GM12878 (cell line): Measurements from ENCODE around the gene NFYA. TPM values are rescaled to one million over a fixed set of nuclear protein-coding genes. Genes with fewer than 3 reads are reported as not detected.

Source experiments
- ATAC-seq: fragments of 200-7000 bp; cut with Tn5 transposase; 3 replicates; pipeline ENCODE4 v1.9.1; 2020; ENCODE audit warnings: mild to moderate bottlenecking, moderate library complexity
- BruUV-seq: library from RNA; stranded (reverse); fragments of 400-500 nt; replicated peaks from 2 replicates; lab custom pipeline; 2021; lab: Mats Ljungman, UMichigan
- CTCF ChIA-PET: fragments of 300-600 bp; sonication (Branson Sonifier 250); formaldehyde crosslinking; extraction: SDS; loops from one replicate; lab custom pipeline; 2021; ENCODE audit warnings: inconsistent platforms; lab: Yijun Ruan, JAX
- POLR2A ChIA-PET: fragments of 350-600 bp; formaldehyde crosslinking; extraction: SDS; loops from one replicate; lab custom pipeline; 2021; ENCODE audit warnings: inconsistent platforms; lab: Charles Lee
- RAD21 ChIA-PET: fragments of 300-600 bp; sonication (Branson Sonifier 250); formaldehyde crosslinking; loops from one replicate; lab custom pipeline; 2023; ENCODE audit warnings: antibody characterized with exemption; ENCODE audit not compliant: unreplicated experiment; lab: Charles Lee
- SMC1A ChIA-PET: fragments of 300-600 bp; sonication (Branson Sonifier 250); formaldehyde crosslinking; loops from one replicate; lab custom pipeline; 2023; ENCODE audit not compliant: unreplicated experiment, uncharacterized antibody; lab: Charles Lee
- DNase-seq: peaks from one replicate; pipeline ENCODE4 v3.0.0-alpha.2; 2011; ENCODE audit warnings: low read depth, low spot score
- FAIRE-seq: peaks from 3 replicates; lab custom pipeline; 2011; peaks lifted over from hg19 to GRCh38; lab: Jason Lieb, UNC
- H2AFZ ChIP-seq: 2 replicates; pipeline ENCODE4 v1.6.0; 2011; ENCODE audit warnings: low read depth, low read length, control low read depth; ENCODE audit not compliant: control insufficient read depth
- H3K27ac ChIP-seq: 2 replicates; pipeline ENCODE4 v1.5.1; 2011; ENCODE audit warnings: control low read depth; ENCODE audit not compliant: control insufficient read depth, insufficient read depth
- H3K27me3 ChIP-seq, 2 experiments: replicated peaks in 1 of 2; 2 replicates each; pipeline versions ENCODE4 v1.6.0 to v1.6.1; 2011; ENCODE audit warnings: low read length in 1 of 2; ENCODE audit not compliant: control insufficient read depth in 2 of 2, insufficient read depth in 2 of 2
- H3K36me3 ChIP-seq, 2 experiments: 2 replicates each; pipeline ENCODE4 v1.5.1; 2011; ENCODE audit warnings: low read length in 1 of 2; ENCODE audit not compliant: control insufficient read depth in 2 of 2, insufficient read depth in 2 of 2
- H3K4me1 ChIP-seq: 2 replicates; pipeline ENCODE4 v1.6.1; 2011; ENCODE audit warnings: mild to moderate bottlenecking, low read length, moderate library complexity, mixed read lengths; ENCODE audit not compliant: control insufficient read depth, insufficient read depth
- H3K4me2 ChIP-seq: 2 replicates; pipeline ENCODE4 v1.6.0; 2011; ENCODE audit warnings: control low read depth; ENCODE audit not compliant: control insufficient read depth, insufficient read depth
- H3K4me3 ChIP-seq: fragments of 200-600 bp; sonication (generic); 2 replicates; pipeline ENCODE4 v1.5.1; 2016
- H3K79me2 ChIP-seq: 2 replicates; pipeline ENCODE4 v1.6.0; 2011; ENCODE audit warnings: low read length; ENCODE audit not compliant: control insufficient read depth, insufficient read depth
- H3K9ac ChIP-seq: 2 replicates; pipeline ENCODE4 v1.8.0; 2011; ENCODE audit warnings: low read length, control low read depth, mixed read lengths; ENCODE audit not compliant: control insufficient read depth, insufficient read depth
- H3K9me3 ChIP-seq: replicated peaks from 3 replicates; pipeline ENCODE4 v1.5.1; 2011; ENCODE audit warnings: mild to moderate bottlenecking, low read length; ENCODE audit not compliant: control insufficient read depth, insufficient read depth
- H4K20me1 ChIP-seq: 2 replicates; pipeline ENCODE4 v1.6.0; 2011; ENCODE audit not compliant: control insufficient read depth, insufficient read depth
- ATF7 ChIP-seq: fragments of 450-650 bp; IDR thresholded peaks from 2 replicates; pipeline ENCODE4 v1.6.1; 2016; ENCODE audit warnings: low read depth, mild to moderate bottlenecking
- CBFB ChIP-seq: IDR thresholded peaks from 2 replicates; pipeline ENCODE4 v1.6.1; 2016; ENCODE audit warnings: antibody characterized with exemption, low read depth
- HCFC1 ChIP-seq: fragments of 150-350 bp; IDR thresholded peaks from 2 replicates; pipeline ENCODE4 v1.6.1; 2014; ENCODE audit warnings: low read length
- MLLT1 ChIP-seq: fragments of 450-650 bp; IDR thresholded peaks from 2 replicates; pipeline ENCODE4 v1.6.1; 2016; ENCODE audit warnings: mild to moderate bottlenecking
- MXI1 ChIP-seq: fragments of 150-350 bp; IDR thresholded peaks from 2 replicates; pipeline ENCODE4 v1.6.1; 2011; ENCODE audit warnings: low read depth, mild to moderate bottlenecking, inconsistent platforms, low read length, improper control_type of control experiment
- RAD51 ChIP-seq: fragments of 450-650 bp; IDR thresholded peaks from 2 replicates; pipeline ENCODE4 v1.6.1; 2016; ENCODE audit warnings: moderate library complexity, mild to moderate bottlenecking, inconsistent platforms
- ZBTB11 ChIP-seq: fragments of 450-650 bp; formaldehyde crosslinking; IDR thresholded peaks from 2 replicates; pipeline ENCODE4 v1.5.0; 2022; ENCODE audit warnings: mild to moderate bottlenecking, missing genetic modification characterization
- ZBTB4 ChIP-seq: fragments of 450-650 bp; formaldehyde crosslinking; IDR thresholded peaks from 2 replicates; pipeline ENCODE4 v1.4.0; 2022; ENCODE audit warnings: mild to moderate bottlenecking, moderate library complexity
- WGBS: methylation state at CpG from one replicate; pipeline ENCODE4 v1.1.6; 2016; ENCODE audit warnings: low lambda C conversion rate; ENCODE audit not compliant: insufficient replicate concordance, insufficient coverage; ENCODE audit errors: missing lambda C conversion rate; 5-methylcytosine and 5-hydroxymethylcytosine counted together
- in situ Hi-C: fragments of 300-500 bp; cut with MboI; formaldehyde crosslinking; loops from 9 replicates; pipeline ENCODE4 v1.14.3; 2018; ENCODE audit warnings: mixed read lengths
- intact Hi-C: fragments of 100-400 bp; cut with micrococcal nuclease; formaldehyde crosslinking; loops from one replicate; pipeline ENCODE4 v1.14.2; 2022; ENCODE audit not compliant: unreplicated experiment
- polyA plus RNA-seq, 11 experiments: library from polyadenylated mRNA; depleted of rRNA in 4 of 11; unstranded in 6 of 11; stranded (reverse) in 5 of 11; fragments of >200 nt; fragmentation: Nextera tagmentation in 4 of 11; fragmentation: Illumina TruSeq in 1 of 11; extraction: Ambion mirVana in 4 of 11; extraction: Trizol in 1 of 11; gene quantifications; 1 replicate in 1 of 11; 2 replicates in 10 of 11; pipeline versions ENCODE4 v1.2.1 to v1.2.3, GENCODE V29; 2011 to 2016; ENCODE audit warnings: inconsistent platforms in 2 of 11, missing spikeins in 2 of 11, low read depth in 1 of 11
- total RNA-seq, 4 experiments: library from RNA; depleted of rRNA in 3 of 4; stranded (reverse); fragments of >200 nt in 3 of 4; fragmentation: Illumina TruSeq in 1 of 4; extraction: Trizol in 1 of 4; gene quantifications; 2 replicates each; pipeline versions ENCODE4 v1.2.1 to v1.2.3, GENCODE V29; 2013 to 2021
- TF ChIP-seq, protein P1 (sequence below): IDR thresholded peaks from 2 replicates; pipeline ENCODE4 v1.6.1; 2011; ENCODE audit warnings: low read depth, mild to moderate bottlenecking, low read length, moderate library complexity, borderline replicate concordance; ENCODE audit errors: extremely low read depth
- TF ChIP-seq, protein P2 (sequence below): IDR thresholded peaks from 2 replicates; pipeline ENCODE4 v1.6.1; 2012; ENCODE audit warnings: low read length, inconsistent platforms
- TF ChIP-seq, protein P3 (sequence below): fragments of 450-650 bp; IDR thresholded peaks from 2 replicates; pipeline ENCODE4 v1.6.1; 2017; ENCODE audit warnings: antibody characterized with exemption, mild to moderate bottlenecking, moderate library complexity

NFYA gene
- total and polyA plus RNA-seq, 10 of the 15 experiments (the other 5 are each of a cell fraction or from before 2014, with no cell fraction given) = 6.4 to 36.5 (median 19.1) TPM

- H3K79me2 ChIP-seq = no peaks in the 10 kb centered on the region
- H2AFZ ChIP-seq = no peak overlapping the region
- FAIRE-seq (no peak), DNase-seq (no peak), ATAC-seq (no peak)
- H3K36me3 ChIP-seq = no peaks in the 10 kb centered on the region
- ChIA-PET RAD21 (no interaction called here), POLR2A (no interaction called here), CTCF (no interaction called here), SMC1A (no interaction called here)
- no peaks in the 10 kb centered on the region for H4K20me1 ChIP-seq
- BruUV-seq = no TSS peak
- H3K9me3 ChIP-seq = no peaks in the 10 kb centered on the region
- intact Hi-C loops = no loop called here
- H3K4me2 ChIP-seq = no peak overlapping the region
- in situ Hi-C loops = no loop called here
- no peak overlapping the region for H3K27ac ChIP-seq
- H3K4me3 ChIP-seq = no peak overlapping the region
- WGBS = 31% methylated on average over 2 of the region's 2 CpGs
- no peaks in the 10 kb centered on the region for H3K4me1 ChIP-seq
- H3K9ac ChIP-seq = no peak overlapping the region
- no peaks in the 10 kb centered on the region; a peak in 1 of 4 replicates for H3K27me3 ChIP-seq
- no peak for TF ChIP-seq ZBTB4 (CRISPR knock-in tag)
- TF ChIP-seq MXI1 = no peak
- no peak for TF ChIP-seq ZBTB11
- TF ChIP-seq, protein P1, sequence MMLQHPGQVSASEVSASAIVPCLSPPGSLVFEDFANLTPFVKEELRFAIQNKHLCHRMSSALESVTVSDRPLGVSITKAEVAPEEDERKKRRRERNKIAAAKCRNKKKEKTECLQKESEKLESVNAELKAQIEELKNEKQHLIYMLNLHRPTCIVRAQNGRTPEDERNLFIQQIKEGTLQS = no peak
- TF ChIP-seq HCFC1 = no peak
- TF ChIP-seq CBFB = no peak
- TF ChIP-seq, protein P2, sequence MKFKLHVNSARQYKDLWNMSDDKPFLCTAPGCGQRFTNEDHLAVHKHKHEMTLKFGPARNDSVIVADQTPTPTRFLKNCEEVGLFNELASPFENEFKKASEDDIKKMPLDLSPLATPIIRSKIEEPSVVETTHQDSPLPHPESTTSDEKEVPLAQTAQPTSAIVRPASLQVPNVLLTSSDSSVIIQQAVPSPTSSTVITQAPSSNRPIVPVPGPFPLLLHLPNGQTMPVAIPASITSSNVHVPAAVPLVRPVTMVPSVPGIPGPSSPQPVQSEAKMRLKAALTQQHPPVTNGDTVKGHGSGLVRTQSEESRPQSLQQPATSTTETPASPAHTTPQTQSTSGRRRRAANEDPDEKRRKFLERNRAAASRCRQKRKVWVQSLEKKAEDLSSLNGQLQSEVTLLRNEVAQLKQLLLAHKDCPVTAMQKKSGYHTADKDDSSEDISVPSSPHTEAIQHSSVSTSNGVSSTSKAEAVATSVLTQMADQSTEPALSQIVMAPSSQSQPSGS = no peak
- no peak for TF ChIP-seq MLLT1
- TF ChIP-seq RAD51 = no peak
- TF ChIP-seq ATF7 = no peak
- TF ChIP-seq, protein P3, sequence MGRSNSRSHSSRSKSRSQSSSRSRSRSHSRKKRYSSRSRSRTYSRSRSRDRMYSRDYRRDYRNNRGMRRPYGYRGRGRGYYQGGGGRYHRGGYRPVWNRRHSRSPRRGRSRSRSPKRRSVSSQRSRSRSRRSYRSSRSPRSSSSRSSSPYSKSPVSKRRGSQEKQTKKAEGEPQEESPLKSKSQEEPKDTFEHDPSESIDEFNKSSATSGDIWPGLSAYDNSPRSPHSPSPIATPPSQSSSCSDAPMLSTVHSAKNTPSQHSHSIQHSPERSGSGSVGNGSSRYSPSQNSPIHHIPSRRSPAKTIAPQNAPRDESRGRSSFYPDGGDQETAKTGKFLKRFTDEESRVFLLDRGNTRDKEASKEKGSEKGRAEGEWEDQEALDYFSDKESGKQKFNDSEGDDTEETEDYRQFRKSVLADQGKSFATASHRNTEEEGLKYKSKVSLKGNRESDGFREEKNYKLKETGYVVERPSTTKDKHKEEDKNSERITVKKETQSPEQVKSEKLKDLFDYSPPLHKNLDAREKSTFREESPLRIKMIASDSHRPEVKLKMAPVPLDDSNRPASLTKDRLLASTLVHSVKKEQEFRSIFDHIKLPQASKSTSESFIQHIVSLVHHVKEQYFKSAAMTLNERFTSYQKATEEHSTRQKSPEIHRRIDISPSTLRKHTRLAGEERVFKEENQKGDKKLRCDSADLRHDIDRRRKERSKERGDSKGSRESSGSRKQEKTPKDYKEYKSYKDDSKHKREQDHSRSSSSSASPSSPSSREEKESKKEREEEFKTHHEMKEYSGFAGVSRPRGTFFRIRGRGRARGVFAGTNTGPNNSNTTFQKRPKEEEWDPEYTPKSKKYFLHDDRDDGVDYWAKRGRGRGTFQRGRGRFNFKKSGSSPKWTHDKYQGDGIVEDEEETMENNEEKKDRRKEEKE = no peak
These were observed 59.5 kb downstream of the NFYA start for GRCh38 chr6:41132254-41132653.
